Dedifferentiated amniotic fluid mesenchymal stem cell (primary cell): Measurements from ENCODE around the gene TMA7B.
"Not testable (repeated sequence)": the region's sequence is repeated elsewhere in the genome, so short reads cannot be mapped to it uniquely, and the experiment has no call there.

Experiments used
- DNase-seq: peaks from one replicate; pipeline ENCODE4 v3.0.0-alpha.2; 2016; ENCODE audit errors: extremely low spot score

TMA7B gene

DNA sequence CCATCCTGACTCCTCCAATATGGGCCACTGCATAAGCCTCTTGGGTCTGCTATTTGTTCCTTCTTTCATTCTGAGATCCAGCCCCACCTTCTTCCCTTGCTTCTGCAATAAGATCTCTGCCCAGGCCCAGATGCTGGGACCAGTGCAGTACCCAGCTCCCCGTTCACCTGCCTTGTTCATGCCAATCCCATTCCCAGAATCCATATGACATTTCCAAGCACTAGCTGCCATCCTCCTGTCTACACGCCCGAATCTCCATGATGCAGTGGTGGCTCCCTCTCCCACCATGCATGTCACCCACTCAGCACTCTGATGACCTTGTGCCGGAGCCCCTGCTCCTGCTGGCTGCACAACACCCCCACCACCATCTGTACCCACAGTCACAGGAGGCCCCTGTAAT is 23.1 kb downstream of the TMA7B start:
- DNase-seq: no peak

- DNase-seq: no peak
These were observed 23.8 kb downstream of the TMA7B start for GRCh38 chr22:39984006-39984405.

GRCh38 chr22:39984746-39985145 is 24.5 kb downstream of the TMA7B start:
- no peak for DNase-seq

- no peak for DNase-seq
These were observed 25.3 kb downstream of the TMA7B start for GRCh38 chr22:39985383-39986035.

GRCh38 chr22:39988386-39989114 is 28.4 kb downstream of the TMA7B start:
- DNase-seq: no peak

DNA sequence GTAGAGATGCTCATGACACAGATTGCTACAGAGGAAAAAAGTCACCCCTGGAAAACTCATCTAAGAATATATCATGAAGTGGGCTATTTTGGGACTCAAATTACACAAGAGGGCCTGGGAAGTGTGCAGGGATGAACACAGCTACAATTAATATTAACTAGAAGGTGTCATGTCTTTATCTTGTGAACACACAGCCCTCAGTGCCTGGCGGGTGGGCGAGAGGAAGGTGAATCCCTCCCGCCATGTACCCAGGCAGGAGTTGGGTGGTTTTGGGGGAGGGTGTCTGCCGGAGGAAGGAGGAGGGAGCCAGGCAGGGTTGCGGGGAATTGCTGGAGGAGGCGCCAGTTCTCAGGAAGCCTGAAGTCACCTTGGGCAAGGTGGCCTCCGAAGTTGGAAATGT is 29.4 kb downstream of the TMA7B start:
- DNase-seq: no peak

GRCh38 chr22:39990686-39991085 is 30.5 kb downstream of the TMA7B start:
- DNase-seq: no peak

DNA sequence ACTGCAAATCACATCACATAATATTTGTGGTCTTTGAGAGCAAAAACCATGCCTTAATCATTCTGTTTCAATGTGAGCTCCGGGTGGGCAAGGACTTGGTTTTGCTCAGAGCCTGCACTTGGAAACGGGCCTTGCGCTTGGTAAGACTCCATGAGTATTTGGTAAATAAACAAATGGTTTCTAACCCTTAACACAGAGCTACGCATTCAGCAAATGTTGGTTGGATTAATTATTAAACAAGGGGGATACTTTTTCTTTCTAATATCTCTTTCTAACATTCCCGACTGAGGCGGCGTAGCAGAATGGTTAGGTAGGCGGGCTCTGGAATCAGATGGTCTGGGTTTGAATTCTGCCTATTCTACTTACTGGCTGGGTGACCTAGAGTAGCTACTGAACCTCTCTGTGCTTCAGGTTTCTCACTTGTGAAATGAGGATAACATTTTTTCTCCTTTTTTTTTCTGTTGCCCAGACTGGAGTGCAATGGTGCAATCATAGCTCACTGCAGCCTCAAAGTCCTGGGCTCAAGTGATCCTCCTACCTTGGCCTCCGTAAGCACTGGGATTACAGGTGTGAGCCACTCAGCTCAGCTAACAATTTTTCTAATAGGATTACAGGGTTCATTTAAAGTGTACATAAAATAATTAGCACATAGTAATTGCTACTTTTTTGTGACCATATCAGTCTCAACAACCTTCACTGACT is 31.1 kb downstream of the TMA7B start:
- no peak for DNase-seq

- DNase-seq: no peak
These were observed 32.1 kb downstream of the TMA7B start for GRCh38 chr22:39992088-39992826.

DNA sequence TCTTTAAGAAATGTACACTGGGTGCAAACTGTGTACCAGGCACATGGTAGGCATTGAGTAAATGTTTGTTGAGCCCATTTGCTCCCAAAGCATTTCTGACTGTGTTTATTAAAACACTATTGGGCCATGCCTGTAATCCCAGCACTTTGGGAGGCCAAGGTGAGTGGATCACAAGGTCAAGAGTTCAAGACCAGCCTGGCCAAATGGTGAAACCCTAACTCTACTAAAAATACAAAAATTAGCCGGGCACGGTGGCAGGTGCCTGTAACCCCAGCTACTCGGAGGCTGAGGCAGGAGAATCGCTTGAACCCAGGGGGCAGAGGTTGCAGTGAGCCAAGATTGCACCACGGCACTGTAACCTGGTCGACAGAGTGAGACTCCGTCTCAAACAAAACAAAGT is 32.7 kb downstream of the TMA7B start:
- DNase-seq: not testable (repeated sequence)

- DNase-seq: no peak
These were observed 33.9 kb downstream of the TMA7B start for GRCh38 chr22:39994041-39994565.

DNA sequence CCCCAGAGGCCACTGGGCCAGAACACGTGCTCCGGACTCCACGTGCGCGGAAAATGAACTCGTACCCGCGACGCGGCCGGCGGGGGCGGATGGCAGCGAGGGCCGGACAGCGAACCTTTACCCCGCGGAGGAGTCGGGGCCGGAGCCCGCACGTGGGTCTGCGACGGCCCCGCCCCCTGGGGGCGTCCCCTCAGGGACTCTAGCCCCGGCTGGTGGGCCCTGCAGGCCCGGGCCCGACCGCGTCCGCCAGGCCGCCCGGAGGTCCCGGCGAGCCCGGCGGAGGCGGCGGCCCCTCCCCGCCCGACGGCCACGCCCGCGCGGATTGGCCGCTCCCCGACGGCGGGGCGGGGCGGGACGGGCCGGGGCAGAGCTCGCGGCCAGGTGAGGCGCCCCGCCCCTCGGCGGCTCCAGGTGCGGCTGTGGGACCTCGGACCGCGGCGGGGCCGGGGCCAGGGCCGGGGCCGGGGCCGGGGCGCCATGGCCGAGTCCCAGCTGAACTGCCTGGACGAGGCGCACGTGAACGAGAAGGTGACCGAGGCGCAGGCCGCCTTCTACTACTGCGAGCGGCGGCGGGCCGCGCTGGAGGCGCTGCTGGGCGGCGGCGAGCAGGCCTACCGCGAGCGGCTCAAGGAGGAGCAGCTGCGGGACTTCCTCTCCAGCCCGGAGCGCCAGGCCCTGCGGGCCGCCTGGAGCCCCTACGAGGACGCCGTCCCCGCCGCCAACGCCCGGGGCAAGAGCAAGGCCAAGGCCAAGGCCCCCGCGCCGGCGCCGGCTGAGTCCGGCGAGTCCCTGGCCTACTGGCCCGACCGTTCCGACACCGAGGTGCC is 34.6 kb downstream of the TMA7B start, which contains the start of gene FAM83F:
Gene FAM83F, plus strand, starts transcription at position 389 of the 827 bp plus-strand sequence. Its CDS starts 89 bp downstream, at position 478.
- DNase-seq: no peak

- DNase-seq: no peak
These were observed 35.4 kb downstream of the TMA7B start for GRCh38 chr22:39995393-39996252.

DNA sequence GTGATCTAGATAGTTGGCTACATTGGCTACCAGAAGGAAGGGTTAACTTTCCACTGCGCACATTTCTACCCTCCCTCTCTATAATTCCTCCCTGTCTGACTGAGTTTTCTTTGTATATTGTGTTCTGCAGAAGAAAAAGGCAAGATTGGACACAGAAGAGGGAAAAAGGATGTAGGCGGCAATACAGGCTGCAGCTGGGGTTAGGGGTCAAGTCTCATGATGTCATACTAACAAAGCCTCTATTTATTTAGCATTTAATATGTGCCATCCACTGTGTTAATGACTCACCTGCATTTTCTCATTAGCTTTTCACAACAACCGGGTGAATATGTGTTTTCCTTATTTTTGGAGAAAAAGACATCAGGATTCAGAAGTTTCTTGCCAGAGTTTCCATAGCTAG is 36.5 kb downstream of the TMA7B start:
- no peak for DNase-seq

GRCh38 chr22:39997421-39997820 is 37.2 kb downstream of the TMA7B start:
- no peak for DNase-seq

GRCh38 chr22:39997939-39998726 is 37.9 kb downstream of the TMA7B start:
- DNase-seq: no peak

DNA sequence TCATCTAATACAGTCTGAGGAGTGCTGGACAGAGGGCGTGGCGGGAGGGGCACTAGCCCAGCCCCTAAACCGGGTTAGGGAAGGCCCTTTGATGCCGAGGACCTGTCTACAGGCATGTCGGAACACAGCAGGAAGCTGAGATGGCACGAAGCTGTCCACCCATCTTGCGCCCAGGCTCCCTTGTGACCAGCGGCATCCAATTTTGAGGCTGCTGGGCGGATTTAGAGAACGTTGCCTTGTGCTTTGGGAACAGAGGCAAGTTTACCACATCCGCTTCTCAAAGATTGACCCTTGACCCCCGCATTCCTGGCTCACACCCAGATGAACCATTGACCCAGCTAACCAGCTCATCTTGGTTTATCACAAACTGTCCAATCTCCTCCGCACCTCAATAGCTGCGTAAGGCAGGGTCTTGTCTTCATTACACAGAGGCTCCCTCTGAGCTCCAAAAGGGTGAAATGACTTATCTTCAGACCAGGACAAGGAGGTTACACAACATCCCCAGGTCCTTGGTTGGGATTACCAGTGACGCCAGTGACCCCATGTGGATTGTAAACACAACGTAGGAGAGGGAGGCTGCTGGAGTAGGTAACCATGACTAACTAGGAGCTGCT is 39.1 kb downstream of the TMA7B start:
- no peak for DNase-seq

GRCh38 chr22:40000171-40000570 is 40.0 kb downstream of the TMA7B start:
- DNase-seq: no peak

GRCh38 chr22:40001106-40001505 is 40.9 kb downstream of the TMA7B start:
- DNase-seq: no peak
